Cardiac muscle cell (in vitro differentiated cells and primary cell): ENCODE data around the gene PODXL2. TPM values are rescaled to one million over a fixed set of nuclear protein-coding genes. Genes with fewer than 3 reads are reported as not detected.

Experiments
- DNase-seq, 2 donors: peaks; one replicate each; pipeline versions ENCODE4 v3.0.0 to v3.0.0-alpha.2; 2010 to 2017; ENCODE audit warnings: low read depth in 1 of 2, low spot score in 1 of 2
- H3K27ac ChIP-seq: fragments of 200-600 bp; sonication (generic); 2 replicates; pipeline ENCODE4 v1.5.1; 2016
- H3K27me3 ChIP-seq: fragments of 200-600 bp; sonication (generic); 2 replicates; pipeline ENCODE4 v1.6.0; 2016; ENCODE audit warnings: control low read depth
- H3K36me3 ChIP-seq: fragments of 200-600 bp; sonication (generic); 2 replicates; pipeline ENCODE4 v1.5.1; 2016; ENCODE audit warnings: control low read depth
- H3K4me1 ChIP-seq: fragments of 200-600 bp; sonication (generic); 2 replicates; pipeline ENCODE4 v1.8.1; 2017; ENCODE audit warnings: low read depth, mild to moderate bottlenecking, mixed run types
- H3K4me3 ChIP-seq: fragments of 200-600 bp; sonication (generic); 2 replicates; pipeline ENCODE4 v1.5.1; 2016; ENCODE audit warnings: mild to moderate bottlenecking
- H3K9me3 ChIP-seq: fragments of 200-600 bp; sonication (generic); 2 replicates; pipeline ENCODE4 v1.5.1; 2017; ENCODE audit warnings: low read depth, mild to moderate bottlenecking, control low read depth
- CTCF ChIP-seq: IDR thresholded peaks from 2 replicates; pipeline ENCODE4 v1.5.1; 2012; ENCODE audit warnings: low read depth, mild to moderate bottlenecking, low read length
- polyA plus RNA-seq: library from polyadenylated mRNA; unstranded; fragments of >200 nt; fragmentation: Nextera tagmentation; extraction: Ambion mirVana; gene quantifications from 2 replicates; pipeline ENCODE4 v1.2.1, GENCODE V29; 2016
- total RNA-seq: library from RNA; depleted of rRNA; stranded (reverse); fragments of >200 nt; gene quantifications from 2 replicates; pipeline ENCODE4 v1.2.3, GENCODE V29; 2016

The PODXL2 gene
- total and polyA plus RNA-seq, 2 experiments from 2014 or later: 16.0 to 24.9 TPM

- no peaks in the 10 kb centered on the region for H3K27me3 ChIP-seq
- H3K27ac ChIP-seq: no peak within 1 kb of the TSS
- no peaks in the 10 kb centered on the region for H3K9me3 ChIP-seq
- peak; percentile 82 to 85 for DNase-seq
- no peak for TF ChIP-seq CTCF
- H3K36me3 ChIP-seq: no peaks in the 10 kb centered on the region
- H3K4me1 ChIP-seq: no peaks in the 10 kb centered on the region
- H3K4me3 ChIP-seq: peak within 1 kb of the TSS; percentile 89
These were observed 43.6 kb downstream of the PODXL2 start, which contains the start of gene ABTB1 for GRCh38 chr3:127672429-127673190. TSS of gene ABTB1 (plus strand) at chr3:127672952. CDS start at chr3:127673026, 74 bp downstream.

- no peaks in the 10 kb centered on the region for H3K36me3 ChIP-seq
- H3K9me3 ChIP-seq: no peaks in the 10 kb centered on the region
- peak in 1 of 2 donors; percentile 72 for DNase-seq
- H3K27me3 ChIP-seq: no peaks in the 10 kb centered on the region
- TF ChIP-seq CTCF: no peak
- no peak overlapping the region for H3K27ac ChIP-seq
- no peaks in the 10 kb centered on the region for H3K4me1 ChIP-seq
- peak overlapping the region; percentile 89 for H3K4me3 ChIP-seq
These were observed 44.5 kb downstream of the PODXL2 start for GRCh38 chr3:127673191-127674100.

GRCh38 chr3:127674101-127674721, 45.2 kb downstream of the PODXL2 start:
- no peaks in the 10 kb centered on the region for H3K36me3 ChIP-seq
- no peak for DNase-seq
- H3K9me3 ChIP-seq: no peaks in the 10 kb centered on the region
- no peak overlapping the region for H3K27ac ChIP-seq
- no peak for TF ChIP-seq CTCF
- H3K4me3 ChIP-seq: no peak overlapping the region
- H3K27me3 ChIP-seq: no peaks in the 10 kb centered on the region
- H3K4me1 ChIP-seq: no peaks in the 10 kb centered on the region

GRCh38 chr3:127674790-127675189, 45.8 kb downstream of the PODXL2 start:
- Histone ChIP-seq H3K27ac (no peak overlapping the region), H3K27me3 (no peaks in the 10 kb centered on the region), H3K4me1 (no peaks in the 10 kb centered on the region), H3K4me3 (no peak overlapping the region), H3K36me3 (no peaks in the 10 kb centered on the region), H3K9me3 (no peaks in the 10 kb centered on the region)
- DNase-seq: no peak
- no peak for TF ChIP-seq CTCF

- H3K27ac ChIP-seq: no peak overlapping the region
- no peaks in the 10 kb centered on the region for H3K36me3 ChIP-seq
- no peaks in the 10 kb centered on the region for H3K4me1 ChIP-seq
- no peaks in the 10 kb centered on the region for H3K27me3 ChIP-seq
- no peaks in the 10 kb centered on the region for H3K9me3 ChIP-seq
- no peak overlapping the region for H3K4me3 ChIP-seq
- TF ChIP-seq CTCF: no peak
- DNase-seq: no peak
These were observed 46.8 kb downstream of the PODXL2 start for GRCh38 chr3:127675651-127676391.
